GM19023 (cell line): ENCODE results near the gene YTHDF2.

Source experiments
- ATAC-seq: cut with Tn5 transposase; IDR thresholded peaks from one replicate; pipeline ENCODE4 v1.9.1; 2021; ENCODE audit warnings: mild to moderate bottlenecking, moderate library complexity; ENCODE audit not compliant: unreplicated experiment

The YTHDF2 gene

GRCh38 chr1:28796352-28797211 lies 59.8 kb downstream of the YTHDF2 start:
- no peak for ATAC-seq

GRCh38 chr1:28800324-28800723 lies 63.6 kb downstream of the YTHDF2 start:
- no peak for ATAC-seq

- ATAC-seq = no peak
These were observed 64.7 kb downstream of the YTHDF2 start for GRCh38 chr1:28801461-28801860.

- no peak for ATAC-seq
These were observed 66.3 kb downstream of the YTHDF2 start for GRCh38 chr1:28803051-28803450.

- no peak for ATAC-seq
These were observed 66.9 kb downstream of the YTHDF2 start for GRCh38 chr1:28803662-28804061.

- no peak for ATAC-seq
These were observed 67.3 kb downstream of the YTHDF2 start for GRCh38 chr1:28804071-28804470.

- ATAC-seq = no peak
These were observed 70.3 kb downstream of the YTHDF2 start for GRCh38 chr1:28807046-28807445.

GRCh38 chr1:28807986-28808385 lies 71.2 kb downstream of the YTHDF2 start:
- ATAC-seq = no peak

GRCh38 chr1:28811369-28811765 lies 74.6 kb downstream of the YTHDF2 start:
- no peak for ATAC-seq

- no peak for ATAC-seq
These were observed 75.3 kb downstream of the YTHDF2 start, which contains the start of gene OPRD1 for GRCh38 chr1:28811766-28812668. Gene OPRD1 (plus strand): TSS chr1:28812170. CDS start chr1:28812384, 214 bp downstream.

- ATAC-seq = no peak
These were observed 76.1 kb downstream of the YTHDF2 start for GRCh38 chr1:28812669-28813468.

- no peak for ATAC-seq
These were observed 77.3 kb downstream of the YTHDF2 start for GRCh38 chr1:28813931-28814465.

GRCh38 chr1:28815533-28816185 lies 78.9 kb downstream of the YTHDF2 start:
- no peak for ATAC-seq

GRCh38 chr1:28817133-28817532 lies 80.4 kb downstream of the YTHDF2 start:
- ATAC-seq = no peak

GRCh38 chr1:28819020-28819419 lies 82.3 kb downstream of the YTHDF2 start:
- no peak for ATAC-seq
